LNCaP clone FGC (cell line): ENCODE results near the gene APOA5.

Experiments used
- DNase-seq: peaks from one replicate; pipeline ENCODE4 v3.0.0-alpha.2; 2011; ENCODE audit warnings: low read depth
- H3K4me3 ChIP-seq: 2 replicates; pipeline ENCODE4 v1.5.1; 2011; ENCODE audit warnings: mild to moderate bottlenecking, low read depth, low read length, control low read depth
- TF ChIP-seq, protein P1 (sequence below): IDR thresholded peaks from 2 replicates; pipeline ENCODE4 v1.5.1; 2012; ENCODE audit warnings: mild to moderate bottlenecking; ENCODE audit not compliant: control insufficient read depth, insufficient read depth; ENCODE audit errors: extremely low read depth

The APOA5 gene, protein sequence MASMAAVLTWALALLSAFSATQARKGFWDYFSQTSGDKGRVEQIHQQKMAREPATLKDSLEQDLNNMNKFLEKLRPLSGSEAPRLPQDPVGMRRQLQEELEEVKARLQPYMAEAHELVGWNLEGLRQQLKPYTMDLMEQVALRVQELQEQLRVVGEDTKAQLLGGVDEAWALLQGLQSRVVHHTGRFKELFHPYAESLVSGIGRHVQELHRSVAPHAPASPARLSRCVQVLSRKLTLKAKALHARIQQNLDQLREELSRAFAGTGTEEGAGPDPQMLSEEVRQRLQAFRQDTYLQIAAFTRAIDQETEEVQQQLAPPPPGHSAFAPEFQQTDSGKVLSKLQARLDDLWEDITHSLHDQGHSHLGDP

DNA sequence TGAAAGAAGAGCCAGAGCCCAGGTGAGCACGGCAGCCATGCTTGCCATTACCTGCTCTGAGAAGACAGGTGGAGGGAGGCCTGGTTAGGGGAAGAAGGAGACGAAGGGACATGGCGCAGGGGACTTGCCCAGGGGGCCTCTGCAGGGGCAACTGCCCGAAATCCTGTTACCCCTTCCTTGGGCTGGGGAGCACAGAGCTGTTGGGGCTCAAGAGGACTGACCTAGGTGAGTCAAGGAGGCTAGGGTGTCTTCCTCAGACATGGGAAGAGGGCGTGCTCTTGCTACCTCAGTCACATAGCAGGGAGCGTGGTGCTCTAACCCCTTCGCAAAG, at the start of gene APOA5:
APOA5 (minus strand) TSS at position 67 of the 331 bp plus-strand sequence; CDS start at position 48, 19 bp downstream.
- H3K4me3 ChIP-seq = no peak within 1 kb of the TSS
- TF ChIP-seq, protein P1, sequence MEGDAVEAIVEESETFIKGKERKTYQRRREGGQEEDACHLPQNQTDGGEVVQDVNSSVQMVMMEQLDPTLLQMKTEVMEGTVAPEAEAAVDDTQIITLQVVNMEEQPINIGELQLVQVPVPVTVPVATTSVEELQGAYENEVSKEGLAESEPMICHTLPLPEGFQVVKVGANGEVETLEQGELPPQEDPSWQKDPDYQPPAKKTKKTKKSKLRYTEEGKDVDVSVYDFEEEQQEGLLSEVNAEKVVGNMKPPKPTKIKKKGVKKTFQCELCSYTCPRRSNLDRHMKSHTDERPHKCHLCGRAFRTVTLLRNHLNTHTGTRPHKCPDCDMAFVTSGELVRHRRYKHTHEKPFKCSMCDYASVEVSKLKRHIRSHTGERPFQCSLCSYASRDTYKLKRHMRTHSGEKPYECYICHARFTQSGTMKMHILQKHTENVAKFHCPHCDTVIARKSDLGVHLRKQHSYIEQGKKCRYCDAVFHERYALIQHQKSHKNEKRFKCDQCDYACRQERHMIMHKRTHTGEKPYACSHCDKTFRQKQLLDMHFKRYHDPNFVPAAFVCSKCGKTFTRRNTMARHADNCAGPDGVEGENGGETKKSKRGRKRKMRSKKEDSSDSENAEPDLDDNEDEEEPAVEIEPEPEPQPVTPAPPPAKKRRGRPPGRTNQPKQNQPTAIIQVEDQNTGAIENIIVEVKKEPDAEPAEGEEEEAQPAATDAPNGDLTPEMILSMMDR = no peak
- DNase-seq = no peak

DNA sequence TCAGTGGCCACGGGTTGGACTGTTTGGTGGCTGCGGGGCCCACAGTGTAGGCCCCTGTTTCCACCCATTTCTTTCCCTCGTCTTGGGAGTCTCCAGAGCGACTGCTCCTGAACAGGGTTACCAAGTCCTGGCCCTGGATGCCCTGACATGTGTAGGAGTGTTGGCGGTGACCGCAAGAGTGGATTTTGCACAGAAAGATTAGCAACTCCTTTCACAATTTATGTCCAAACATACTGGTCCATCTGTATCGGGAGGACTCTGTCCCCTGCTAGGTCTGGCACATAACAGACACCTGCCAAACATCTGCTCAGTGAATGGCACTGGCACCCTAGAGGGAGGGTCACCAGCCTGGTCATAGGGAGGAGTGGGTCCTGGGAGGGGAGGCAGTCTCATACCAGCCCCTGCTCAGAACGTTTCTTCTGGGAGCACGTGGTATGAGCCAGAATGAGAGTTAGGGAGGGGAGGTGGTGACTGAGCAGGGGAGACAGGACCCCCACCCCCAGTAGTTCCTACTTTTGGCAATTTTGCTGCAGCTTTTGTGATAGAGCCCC, 49.1 kb upstream of the APOA5 start:
- no peak overlapping the region for H3K4me3 ChIP-seq
- TF ChIP-seq, protein P1 = no peak
- no peak for DNase-seq

DNA sequence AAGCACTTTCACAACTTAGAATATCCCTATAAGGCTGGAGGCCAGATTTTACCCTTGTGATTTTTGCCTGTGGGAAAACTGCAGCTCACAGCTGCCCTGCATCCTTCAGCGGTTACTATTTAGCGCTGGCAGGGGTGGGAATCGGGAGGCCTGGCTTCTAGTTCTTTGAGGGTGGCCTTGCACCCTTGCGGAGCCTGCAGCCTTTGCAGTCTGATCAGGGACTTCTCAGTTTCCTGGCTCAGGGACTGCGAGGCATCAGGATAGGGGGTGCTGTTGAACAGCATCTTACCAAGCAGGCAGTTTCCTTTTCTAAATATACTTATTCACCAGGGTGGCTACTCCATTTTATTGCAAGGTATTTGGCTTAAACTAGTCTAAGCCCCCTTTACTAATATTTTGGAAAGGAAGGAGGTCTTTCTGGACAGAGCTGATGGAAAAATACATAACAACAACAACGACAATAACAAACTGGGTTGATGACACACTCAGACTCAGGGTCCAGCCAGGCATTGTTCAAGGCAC, 48.6 kb upstream of the APOA5 start:
- no peak overlapping the region for H3K4me3 ChIP-seq
- DNase-seq = no peak
- TF ChIP-seq, protein P1 = no peak

DNA sequence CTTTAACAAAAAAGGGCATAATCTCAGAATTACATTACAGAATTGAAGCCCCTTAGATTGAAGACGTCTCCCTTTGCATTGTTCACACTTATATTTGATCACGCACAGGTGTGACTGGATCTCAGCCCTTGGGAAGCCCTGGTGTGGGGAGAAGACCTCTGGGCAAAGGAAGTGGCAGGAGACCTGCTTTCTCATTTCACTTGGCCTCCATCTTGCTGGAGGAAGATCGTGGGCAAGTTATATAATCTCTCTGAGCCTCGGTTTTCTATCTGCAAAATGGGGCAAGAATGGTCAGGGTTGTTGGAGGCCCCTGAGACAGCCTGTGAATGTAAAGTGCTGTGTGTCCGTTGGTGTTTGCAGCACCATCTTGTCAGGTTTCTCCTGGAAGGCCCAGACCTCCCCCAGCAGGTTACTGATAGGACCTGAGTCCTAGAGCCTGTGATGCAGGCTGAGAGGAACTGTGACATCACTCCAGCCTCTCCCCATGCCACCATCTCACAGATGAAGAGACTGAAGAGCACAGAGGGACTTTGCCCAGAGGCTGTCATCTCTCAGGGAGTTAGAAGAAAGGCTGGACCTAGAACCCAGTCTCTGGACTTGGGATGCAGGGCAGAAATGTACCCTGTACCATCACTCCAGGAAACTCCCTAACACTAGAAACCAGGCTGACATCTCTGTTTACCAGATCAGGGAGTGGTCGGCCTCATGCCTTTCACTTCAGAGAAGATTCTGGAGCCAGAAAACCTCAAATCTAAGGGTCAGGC, 46.8 kb upstream of the APOA5 start:
- H3K4me3 ChIP-seq = no peak overlapping the region
- DNase-seq = no peak
- TF ChIP-seq, protein P1 = no peak

DNA sequence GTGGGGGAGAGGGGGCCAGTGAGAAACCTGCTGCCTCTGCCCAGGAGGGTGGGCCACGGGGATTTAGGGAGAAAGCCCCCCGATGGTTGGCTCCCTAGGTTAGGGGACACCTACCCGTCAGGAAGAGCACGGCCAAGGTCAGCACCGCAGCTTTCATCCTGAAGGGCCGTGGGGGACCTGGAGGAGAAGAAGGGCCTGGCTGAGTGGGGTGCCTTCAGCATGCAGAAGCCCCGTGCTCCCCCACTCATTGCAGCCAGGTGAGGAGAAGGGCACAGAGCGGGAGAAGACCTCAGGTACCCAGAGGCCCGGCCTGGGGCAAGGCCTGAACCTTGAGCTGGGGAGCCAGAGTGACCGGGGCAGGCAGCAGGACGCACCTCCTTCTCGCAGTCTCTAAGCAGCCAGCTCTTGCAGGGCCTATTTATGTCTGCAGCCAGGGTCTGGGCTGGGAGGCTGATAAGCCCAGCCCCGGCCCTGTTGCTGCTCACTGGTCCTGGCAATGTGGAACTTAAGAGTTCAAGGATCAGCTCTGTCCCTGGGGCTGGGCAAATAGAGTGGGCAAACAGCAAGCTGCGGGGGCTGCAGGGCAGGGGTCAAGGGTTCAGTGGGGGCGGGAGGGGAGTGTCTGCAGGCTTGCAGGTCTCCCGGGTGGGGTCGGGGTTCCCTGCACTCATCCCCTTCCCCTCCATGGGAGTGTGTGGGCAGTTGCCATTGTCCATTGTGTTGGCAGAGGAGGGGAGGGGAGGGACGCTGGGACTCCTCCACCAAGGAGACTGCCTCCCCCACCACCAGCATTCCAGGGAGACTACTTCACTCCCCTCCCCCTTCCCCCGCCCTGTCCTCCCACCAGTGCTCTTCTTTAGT, 45.8 kb upstream of the APOA5 start, which contains the start of gene APOA1:
APOA1 (minus strand) TSS at position 392 of the 861 bp plus-strand sequence; CDS start at position 157, 235 bp downstream.
- no peak within 1 kb of the TSS for H3K4me3 ChIP-seq
- DNase-seq = no peak
- TF ChIP-seq, protein P1 = no peak

DNA sequence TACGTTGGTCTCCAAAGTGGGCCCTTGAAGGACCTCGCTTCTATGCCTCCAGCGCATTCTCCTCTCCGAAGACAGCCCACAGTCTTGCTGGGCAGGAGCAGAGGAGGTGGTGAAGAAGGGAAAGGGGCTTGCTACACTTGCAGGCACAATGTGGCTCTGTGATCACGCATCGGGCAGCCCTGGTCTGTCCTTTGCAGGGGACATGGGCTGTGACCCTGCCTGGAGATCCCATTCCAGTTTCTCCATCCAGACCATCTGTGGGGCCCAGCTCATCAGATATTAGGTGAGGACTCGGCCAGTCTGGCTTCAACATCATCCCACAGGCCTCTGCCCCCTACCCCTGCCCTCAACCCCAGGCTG, 44.9 kb upstream of the APOA5 start:
- DNase-seq = no peak
- TF ChIP-seq, protein P1 = no peak
- no peak overlapping the region for H3K4me3 ChIP-seq
